Posterior cingulate gyrus (tissue), 11 donors: ENCODE results near the gene BRD4.

ENCODE experiments used
- DNase-seq, 10 donors: peaks; one replicate each; pipeline versions ENCODE4 v3.0.0 to v3.0.0-alpha.2; 2020 to 2021; ENCODE audit warnings: mixed read lengths in 3 of 10
- intact Hi-C: fragments of 100-400 bp; cut with DNase I; formaldehyde crosslinking; loops from one replicate; pipeline ENCODE4 v1.15.1; 2023

Gene BRD4

GRCh38 chr19:15292847-15293582 is 39.3 kb downstream of the BRD4 start:
- intact Hi-C loops = no loop called here
- no peak for DNase-seq

GRCh38 chr19:15292140-15292539 is 40.2 kb downstream of the BRD4 start:
- DNase-seq = no peak
- intact Hi-C loops = no loop called here

GRCh38 chr19:15291548-15292021 is 40.8 kb downstream of the BRD4 start:
- no peak for DNase-seq
- intact Hi-C loops = no loop called here

GRCh38 chr19:15291089-15291488 is 41.2 kb downstream of the BRD4 start:
- no peak for DNase-seq
- intact Hi-C loops = no loop called here

- DNase-seq = no peak
- intact Hi-C loops = no loop called here
Observed at GRCh38 chr19:15290166-15290565, 42.2 kb downstream of the BRD4 start.

GRCh38 chr19:15289673-15290072 is 42.7 kb downstream of the BRD4 start:
- DNase-seq = no peak
- intact Hi-C loops = loop anchor here (2.0 kb wide), 1 partner anchor 41 kb away; no protein-coding TSS in a partner anchor

- intact Hi-C loops = loop anchor here (2.0 kb wide), 1 partner anchor 42 kb away; no protein-coding TSS in a partner anchor
- DNase-seq = peak; percentile 77 to 99 (median 86)
Observed at GRCh38 chr19:15288146-15288963, 44.0 kb downstream of the BRD4 start.

- DNase-seq = no peak
- intact Hi-C loops = no loop called here
Observed at GRCh38 chr19:15287496-15287895, 44.8 kb downstream of the BRD4 start.

- intact Hi-C loops = no loop called here
- no peak for DNase-seq
Observed at GRCh38 chr19:15286688-15287365, 45.5 kb downstream of the BRD4 start.

GRCh38 chr19:15285896-15286591 is 46.3 kb downstream of the BRD4 start:
- no peak for DNase-seq
- intact Hi-C loops = no loop called here

- intact Hi-C loops = no loop called here
- DNase-seq = no peak
Observed at GRCh38 chr19:15284896-15285295, 47.4 kb downstream of the BRD4 start.

GRCh38 chr19:15284091-15284490 is 48.2 kb downstream of the BRD4 start:
- intact Hi-C loops = no loop called here

GRCh38 chr19:15283141-15283883 is 49.0 kb downstream of the BRD4 start:
- DNase-seq = peak in 3 of 10 donors; percentile 55 to 90 (median 86)
- intact Hi-C loops = no loop called here

More at GRCh38 chr19:15284091-15284490, 48.2 kb downstream of the BRD4 start:
- DNase-seq = no peak

GRCh38 chr19:15282311-15282705 is 50.0 kb downstream of the BRD4 start:
- intact Hi-C loops = no loop called here
- DNase-seq = no peak

GRCh38 chr19:15280915-15281683 is 51.2 kb downstream of the BRD4 start:
- intact Hi-C loops = no loop called here
- DNase-seq = peak; percentile 70 to 98 (median 84)

- peak in 1 of 10 donors; percentile 81 for DNase-seq
- intact Hi-C loops = no loop called here
Observed at GRCh38 chr19:15280048-15280725, 52.2 kb downstream of the BRD4 start.

- intact Hi-C loops = no loop called here
Observed at GRCh38 chr19:15279326-15279904, 52.9 kb downstream of the BRD4 start.

More at GRCh38 chr19:15279326-15279904, 52.9 kb downstream of the BRD4 start:
- DNase-seq = no peak
